HepG2 (cell line): ENCODE data around the gene NSMCE1. TPM values are rescaled to one million over a fixed set of nuclear protein-coding genes. Genes with fewer than 3 reads are reported as not detected.

Experiments used
- AGO2 ChIP-seq: fragments of 200-400 bp; formaldehyde crosslinking; optimal IDR thresholded peaks from 2 replicates; pipeline ENCODE3; 2017; ENCODE audit warnings: mild to moderate bottlenecking, low read depth, low read length, moderate library complexity
- ATF7-NPFF ChIP-seq: sonication (generic); formaldehyde crosslinking; IDR thresholded peaks from 2 replicates; pipeline ENCODE4 v1.8.1; 2023; ENCODE audit warnings: mild to moderate bottlenecking, low read depth, missing genetic modification reagents, moderate library complexity
- CBFB ChIP-seq: sonication (generic); formaldehyde crosslinking; IDR thresholded peaks from 2 replicates; pipeline ENCODE4 v1.4.0; 2020; ENCODE audit warnings: missing genetic modification reagents
- FOXO1 ChIP-seq: sonication (generic); formaldehyde crosslinking; IDR thresholded peaks from 2 replicates; pipeline ENCODE4 v1.4.0; 2020; ENCODE audit warnings: missing genetic modification reagents
- GFI1 ChIP-seq: sonication (generic); formaldehyde crosslinking; IDR thresholded peaks from 2 replicates; pipeline ENCODE4 v1.5.0; 2020; ENCODE audit warnings: missing genetic modification reagents, mild to moderate bottlenecking, borderline replicate concordance
- JUND ChIP-seq: sonication (generic); formaldehyde crosslinking; IDR thresholded peaks from 2 replicates; pipeline ENCODE4 v1.8.0; 2022; ENCODE audit warnings: mild to moderate bottlenecking, missing genetic modification reagents
- KAT8 ChIP-seq: IDR thresholded peaks from 2 replicates; pipeline ENCODE4 v1.6.1; 2016; ENCODE audit warnings: missing genetic modification reagents, missing compliant biosample characterization
- PTBP1 ChIP-seq: fragments of 200-400 bp; formaldehyde crosslinking; IDR thresholded peaks from 2 replicates; pipeline ENCODE4 v1.6.1; 2018; ENCODE audit warnings: low read length, low read depth; ENCODE audit not compliant: poor library complexity, severe bottlenecking
- TCF7L2 ChIP-seq: IDR thresholded peaks from 2 replicates; pipeline ENCODE4 v1.6.1; 2011; ENCODE audit warnings: mild to moderate bottlenecking, low read depth, low read length, moderate library complexity
- ZC3H4 ChIP-seq: sonication (generic); formaldehyde crosslinking; IDR thresholded peaks from 2 replicates; pipeline ENCODE4 v1.4.0; 2020; ENCODE audit warnings: missing genetic modification reagents, borderline replicate concordance
- ZFYVE20 ChIP-seq: sonication (generic); formaldehyde crosslinking; IDR thresholded peaks from 2 replicates; pipeline ENCODE4 v1.8.0; 2023; ENCODE audit warnings: low read depth, mild to moderate bottlenecking, moderate library complexity, missing genetic modification reagents, borderline replicate concordance
- ZNF33A ChIP-seq: sonication (generic); formaldehyde crosslinking; IDR thresholded peaks from 2 replicates; pipeline ENCODE4 v1.5.1; 2020; ENCODE audit warnings: missing genetic modification reagents, mild to moderate bottlenecking, moderate library complexity, borderline replicate concordance
- ZNF557 ChIP-seq: sonication (generic); formaldehyde crosslinking; IDR thresholded peaks from 2 replicates; pipeline ENCODE4 v1.4.0; 2020; ENCODE audit warnings: missing genetic modification reagents
- ZSCAN20 ChIP-seq: sonication (generic); formaldehyde crosslinking; IDR thresholded peaks from 2 replicates; pipeline ENCODE4 v1.4.0; 2020; ENCODE audit warnings: missing genetic modification reagents, mild to moderate bottlenecking, borderline replicate concordance
- polyA plus RNA-seq, 8 experiments: library from polyadenylated mRNA; depleted of rRNA in 3 of 8; stranded (reverse) in 7 of 8; unstranded in 1 of 8; fragments of >200 nt; fragmentation: Illumina TruSeq in 4 of 8; extraction: Trizol in 4 of 8; gene quantifications; 2 replicates each; pipeline versions ENCODE4 v1.2.1 to v1.2.3, GENCODE V29; 2011 to 2016; ENCODE audit warnings: low read depth in 4 of 8, missing spikeins in 1 of 8, mixed read lengths in 1 of 8; ENCODE audit not compliant: insufficient read depth in 1 of 8
- total RNA-seq, 5 experiments: library from RNA; depleted of rRNA; stranded (reverse); fragments of >200 nt; fragmentation: Illumina TruSeq; extraction: Trizol; gene quantifications; 2 replicates each; pipeline ENCODE4 v1.2.3, GENCODE V29; 2016; ENCODE audit warnings: low read depth in 1 of 5
- TF ChIP-seq, protein P1 (sequence below), 2 experiments: fragments of 450-650 bp in 1 of 2; sonication (generic) in 1 of 2; formaldehyde crosslinking; IDR thresholded peaks; 2 replicates each; pipeline versions ENCODE4 v1.5.0 to v1.8.0; 2020 to 2022; ENCODE audit warnings: mild to moderate bottlenecking in 1 of 2, missing genetic modification reagents in 1 of 2
- TF ChIP-seq, protein P2 (sequence below): sonication (generic); formaldehyde crosslinking; IDR thresholded peaks from one replicate; pipeline ENCODE4 v1.5.1; 2020; ENCODE audit warnings: mild to moderate bottlenecking, missing genetic modification reagents; ENCODE audit errors: not compliant biosample characterization
- TF ChIP-seq, protein P3 (sequence below): sonication (generic); formaldehyde crosslinking; IDR thresholded peaks from 2 replicates; pipeline ENCODE4 v1.5.0; 2020; ENCODE audit warnings: missing genetic modification reagents, mild to moderate bottlenecking, borderline replicate concordance

Gene NSMCE1
- total and polyA plus RNA-seq, 2 of the 13 experiments (the other 11 are each of a cell fraction or from before 2014, with no cell fraction given): 42.7 to 52.9 TPM

DNA sequence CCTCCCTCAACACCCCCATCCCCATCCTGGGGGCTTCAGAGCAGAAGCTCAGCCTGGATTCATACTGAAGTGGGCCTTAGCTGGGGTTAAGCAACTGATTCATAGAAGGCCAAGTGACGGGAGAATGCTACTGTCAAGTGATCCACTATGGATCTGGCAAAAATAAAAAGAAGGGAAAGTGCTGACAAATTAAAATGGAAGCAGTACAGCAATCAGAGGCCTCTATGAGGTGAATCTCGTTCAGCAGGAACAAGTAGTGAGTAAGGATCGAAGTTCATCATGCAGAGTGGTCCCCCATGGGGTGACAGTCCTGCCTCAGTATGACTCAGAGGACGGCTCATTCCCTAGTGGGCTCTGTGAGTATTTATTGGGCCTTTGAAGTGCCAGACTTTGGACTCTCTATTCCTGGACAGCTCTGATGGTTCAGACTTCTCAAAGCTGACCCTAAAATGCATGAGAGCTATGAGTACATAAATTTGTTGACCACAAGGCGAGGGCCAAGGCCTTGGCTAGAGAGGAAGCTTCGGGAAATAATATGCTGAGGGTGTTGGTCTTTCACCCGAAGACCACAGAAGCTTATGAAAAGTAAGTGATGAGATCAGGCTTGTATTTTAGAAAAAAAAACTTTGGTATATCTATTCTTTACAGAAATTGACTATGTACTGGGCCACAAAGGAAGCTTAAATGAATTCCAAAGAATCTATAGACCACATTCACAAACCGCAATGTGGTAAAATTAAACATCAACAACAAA is 5.3 kb upstream of the NSMCE1 start (continued):
- TF ChIP-seq ZFYVE20 (CRISPR knock-in tag) (no peak), KAT8 (CRISPR knock-in tag) (peak; percentile 90), ZNF33A (peak; percentile 67; the same call in 1 of the 2 replicates), ZSCAN20 (peak; percentile 82; the same call in 1 of the 2 replicates), TCF7L2 (peak; percentile 95; the same call in 1 of the 2 replicates), ATF7-NPFF (CRISPR knock-in tag) (0 out of 2 replicates have a peak, but pooled peaks have one; percentile 65), FOXO1 (peak; percentile 92), PTBP1 (no peak), CBFB (peak; percentile 86), AGO2 (no peak), JUND (CRISPR knock-in tag) (peak; percentile 97), ZC3H4 (no peak), ZNF557 (CRISPR knock-in tag) (peak; percentile 90; the same call in 1 of the 2 replicates), GFI1 (CRISPR knock-in tag) (peak; percentile 93)
- TF ChIP-seq, protein P1, sequence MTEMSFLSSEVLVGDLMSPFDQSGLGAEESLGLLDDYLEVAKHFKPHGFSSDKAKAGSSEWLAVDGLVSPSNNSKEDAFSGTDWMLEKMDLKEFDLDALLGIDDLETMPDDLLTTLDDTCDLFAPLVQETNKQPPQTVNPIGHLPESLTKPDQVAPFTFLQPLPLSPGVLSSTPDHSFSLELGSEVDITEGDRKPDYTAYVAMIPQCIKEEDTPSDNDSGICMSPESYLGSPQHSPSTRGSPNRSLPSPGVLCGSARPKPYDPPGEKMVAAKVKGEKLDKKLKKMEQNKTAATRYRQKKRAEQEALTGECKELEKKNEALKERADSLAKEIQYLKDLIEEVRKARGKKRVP (CRISPR knock-in tag; IDR thresholded peaks at IDR 0.05): peak in 1 of 2 experiments; percentile 63; a peak in 1 of 4 replicates
- TF ChIP-seq, protein P2, sequence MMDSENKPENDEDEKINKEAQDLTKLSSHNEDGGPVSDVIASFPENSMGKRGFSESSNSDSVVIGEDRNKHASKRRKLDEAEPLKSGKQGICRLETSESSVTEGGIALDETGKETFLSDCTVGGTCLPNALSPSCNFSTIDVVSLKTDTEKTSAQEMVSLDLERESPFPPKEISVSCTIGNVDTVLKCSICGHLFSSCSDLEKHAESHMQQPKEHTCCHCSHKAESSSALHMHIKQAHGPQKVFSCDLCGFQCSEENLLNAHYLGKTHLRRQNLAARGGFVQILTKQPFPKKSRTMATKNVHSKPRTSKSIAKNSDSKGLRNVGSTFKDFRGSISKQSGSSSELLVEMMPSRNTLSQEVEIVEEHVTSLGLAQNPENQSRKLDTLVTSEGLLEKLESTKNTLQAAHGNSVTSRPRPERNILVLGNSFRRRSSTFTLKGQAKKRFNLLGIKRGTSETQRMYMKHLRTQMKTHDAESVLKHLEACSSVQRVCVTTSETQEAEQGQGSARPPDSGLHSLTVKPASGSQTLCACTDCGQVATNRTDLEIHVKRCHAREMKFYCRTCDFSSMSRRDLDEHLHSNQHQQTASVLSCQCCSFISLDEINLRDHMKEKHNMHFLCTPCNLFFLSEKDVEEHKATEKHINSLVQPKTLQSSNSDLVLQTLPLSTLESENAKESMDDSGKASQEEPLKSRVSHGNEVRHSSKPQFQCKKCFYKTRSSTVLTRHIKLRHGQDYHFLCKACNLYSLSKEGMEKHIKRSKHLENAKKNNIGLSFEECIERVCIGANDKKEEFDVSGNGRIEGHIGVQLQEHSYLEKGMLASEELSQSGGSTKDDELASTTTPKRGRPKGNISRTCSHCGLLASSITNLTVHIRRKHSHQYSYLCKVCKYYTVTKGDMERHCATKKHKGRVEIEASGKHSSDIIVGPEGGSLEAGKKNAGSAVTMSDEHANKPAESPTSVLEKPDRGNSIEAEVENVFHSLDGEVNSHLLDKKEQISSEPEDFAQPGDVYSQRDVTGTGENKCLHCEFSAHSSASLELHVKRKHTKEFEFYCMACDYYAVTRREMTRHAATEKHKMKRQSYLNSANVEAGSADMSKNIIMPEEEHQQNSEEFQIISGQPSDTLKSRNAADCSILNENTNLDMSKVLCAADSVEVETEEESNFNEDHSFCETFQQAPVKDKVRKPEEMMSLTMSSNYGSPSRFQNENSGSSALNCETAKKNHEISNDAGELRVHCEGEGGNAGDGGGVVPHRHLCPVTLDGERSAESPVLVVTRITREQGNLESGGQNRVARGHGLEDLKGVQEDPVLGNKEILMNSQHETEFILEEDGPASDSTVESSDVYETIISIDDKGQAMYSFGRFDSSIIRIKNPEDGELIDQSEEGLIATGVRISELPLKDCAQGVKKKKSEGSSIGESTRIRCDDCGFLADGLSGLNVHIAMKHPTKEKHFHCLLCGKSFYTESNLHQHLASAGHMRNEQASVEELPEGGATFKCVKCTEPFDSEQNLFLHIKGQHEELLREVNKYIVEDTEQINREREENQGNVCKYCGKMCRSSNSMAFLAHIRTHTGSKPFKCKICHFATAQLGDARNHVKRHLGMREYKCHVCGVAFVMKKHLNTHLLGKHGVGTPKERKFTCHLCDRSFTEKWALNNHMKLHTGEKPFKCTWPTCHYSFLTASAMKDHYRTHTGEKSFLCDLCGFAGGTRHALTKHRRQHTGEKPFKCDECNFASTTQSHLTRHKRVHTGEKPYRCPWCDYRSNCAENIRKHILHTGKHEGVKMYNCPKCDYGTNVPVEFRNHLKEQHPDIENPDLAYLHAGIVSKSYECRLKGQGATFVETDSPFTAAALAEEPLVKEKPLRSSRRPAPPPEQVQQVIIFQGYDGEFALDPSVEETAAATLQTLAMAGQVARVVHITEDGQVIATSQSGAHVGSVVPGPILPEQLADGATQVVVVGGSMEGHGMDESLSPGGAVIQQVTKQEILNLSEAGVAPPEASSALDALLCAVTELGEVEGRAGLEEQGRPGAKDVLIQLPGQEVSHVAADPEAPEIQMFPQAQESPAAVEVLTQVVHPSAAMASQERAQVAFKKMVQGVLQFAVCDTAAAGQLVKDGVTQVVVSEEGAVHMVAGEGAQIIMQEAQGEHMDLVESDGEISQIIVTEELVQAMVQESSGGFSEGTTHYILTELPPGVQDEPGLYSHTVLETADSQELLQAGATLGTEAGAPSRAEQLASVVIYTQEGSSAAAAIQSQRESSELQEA: no peak
- TF ChIP-seq, protein P3, sequence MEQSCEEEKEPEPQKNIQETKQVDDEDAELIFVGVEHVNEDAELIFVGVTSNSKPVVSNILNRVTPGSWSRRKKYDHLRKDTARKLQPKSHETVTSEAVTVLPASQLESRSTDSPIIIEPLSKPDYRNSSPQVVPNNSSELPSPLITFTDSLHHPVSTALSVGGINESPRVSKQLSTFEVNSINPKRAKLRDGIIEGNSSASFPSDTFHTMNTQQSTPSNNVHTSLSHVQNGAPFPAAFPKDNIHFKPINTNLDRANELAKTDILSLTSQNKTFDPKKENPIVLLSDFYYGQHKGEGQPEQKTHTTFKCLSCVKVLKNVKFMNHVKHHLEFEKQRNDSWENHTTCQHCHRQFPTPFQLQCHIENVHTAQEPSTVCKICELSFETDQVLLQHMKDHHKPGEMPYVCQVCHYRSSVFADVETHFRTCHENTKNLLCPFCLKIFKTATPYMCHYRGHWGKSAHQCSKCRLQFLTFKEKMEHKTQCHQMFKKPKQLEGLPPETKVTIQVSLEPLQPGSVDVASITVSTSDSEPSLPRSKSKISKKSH: no peak
